AG09309 (cell line): Measurements from ENCODE around the gene KCTD5.
A peak's percentile ranks its signal among the peaks of the same experiment; 100 is the strongest.

Experiments used
- DNase-seq: peaks from one replicate; pipeline ENCODE4 v3.0.0-alpha.2; 2010; ENCODE audit warnings: low read depth
- H3K4me3 ChIP-seq: 2 replicates; pipeline ENCODE4 v1.5.1; 2011; ENCODE audit warnings: mild to moderate bottlenecking, low read depth, low read length, moderate library complexity; ENCODE audit not compliant: control insufficient read depth
- CTCF ChIP-seq: IDR thresholded peaks from 2 replicates; pipeline ENCODE4 v1.5.1; 2011; ENCODE audit warnings: mild to moderate bottlenecking, low read depth, low read length, inconsistent platforms; ENCODE audit not compliant: insufficient read depth, control insufficient read depth; ENCODE audit errors: missing control alignments

The KCTD5 gene

GRCh38 chr16:2755158-2755557 lies 72.8 kb downstream of the KCTD5 start:
- peak overlapping the region; percentile 26 for H3K4me3 ChIP-seq
- DNase-seq, result no peak
- TF ChIP-seq CTCF, result no peak

- H3K4me3 ChIP-seq, result no peak overlapping the region
- no peak for TF ChIP-seq CTCF
- no peak for DNase-seq
These were observed 74.1 kb downstream of the KCTD5 start for GRCh38 chr16:2756288-2757015.

- no peak for TF ChIP-seq CTCF
- no peak overlapping the region for H3K4me3 ChIP-seq
- DNase-seq, result no peak
These were observed 75.0 kb downstream of the KCTD5 start for GRCh38 chr16:2757344-2757743.
